ENCODE measurements around the gene PRMT6.
"Not testable (repeated sequence)": the region's sequence is repeated elsewhere in the genome, so short reads cannot be mapped to it uniquely, and the experiment has no call there.

PRMT6 gene

GRCh38 chr1:107055919-107056425, 502 bp upstream of the PRMT6 start:
- H3K9me3 ChIP-seq (ENCODE audit: insufficient read depth, low read depth, low read length); H3K27me3 ChIP-seq (ENCODE audit: insufficient read depth, low read length): not testable (repeated sequence)
- peak overlapping the region; percentile 99; the same call in 1 of the 2 replicates for H3K9ac ChIP-seq (ENCODE audit: low read depth, low read length)
- H3K4me1 ChIP-seq (ENCODE audit: insufficient read depth, low read length), result peaks cover 12% of the 10 kb centered on the region
- peaks cover 18% of the 10 kb centered on the region for H3K36me3 ChIP-seq (ENCODE audit: insufficient read depth, low read depth, low read length)
- peak overlapping the region; percentile 99 for H3K4me3 ChIP-seq (ENCODE audit: low read length)
- H3K27ac ChIP-seq (ENCODE audit: low read length), result peak overlapping the region; percentile 50

- H3K27ac ChIP-seq (ENCODE audit: low read length), result peak overlapping the region; percentile 92
- peaks cover 12% of the 10 kb centered on the region for H3K4me1 ChIP-seq (ENCODE audit: insufficient read depth, low read length)
- peaks cover 23% of the 10 kb centered on the region for H3K36me3 ChIP-seq (ENCODE audit: insufficient read depth, low read depth, low read length)
- H3K9ac ChIP-seq (ENCODE audit: low read depth, low read length), result peak overlapping the region; percentile 99
- no peaks in the 10 kb centered on the region for H3K9me3 ChIP-seq (ENCODE audit: insufficient read depth, low read depth, low read length)
- no peaks in the 10 kb centered on the region for H3K27me3 ChIP-seq (ENCODE audit: insufficient read depth, low read length)
- peak overlapping the region; percentile 99 for H3K4me3 ChIP-seq (ENCODE audit: low read length)
Observed at GRCh38 chr1:107057197-107058133, 991 bp downstream of the PRMT6 start.

- Histone ChIP-seq H3K4me3 (ENCODE audit: low read length) (peak overlapping the region; percentile 99), H3K36me3 (ENCODE audit: insufficient read depth, low read depth, low read length) (peaks cover 23% of the 10 kb centered on the region), H3K9me3 (ENCODE audit: insufficient read depth, low read depth, low read length) (no peaks in the 10 kb centered on the region), H3K4me1 (ENCODE audit: insufficient read depth, low read length) (peaks cover 12% of the 10 kb centered on the region), H3K27me3 (ENCODE audit: insufficient read depth, low read length) (no peaks in the 10 kb centered on the region), H3K27ac (ENCODE audit: low read length) (no peak overlapping the region), H3K9ac (ENCODE audit: low read depth, low read length) (peak overlapping the region; percentile 99; the same call in 1 of the 2 replicates)
Observed at GRCh38 chr1:107058245-107059032, 2.0 kb downstream of the PRMT6 start.

- Histone ChIP-seq H3K9me3 (ENCODE audit: insufficient read depth, low read depth, low read length) (no peaks in the 10 kb centered on the region), H3K27ac (ENCODE audit: low read length) (no peak overlapping the region), H3K36me3 (ENCODE audit: insufficient read depth, low read depth, low read length) (peaks cover 23% of the 10 kb centered on the region), H3K4me1 (ENCODE audit: insufficient read depth, low read length) (peaks cover 12% of the 10 kb centered on the region), H3K27me3 (ENCODE audit: insufficient read depth, low read length) (no peaks in the 10 kb centered on the region), H3K9ac (ENCODE audit: low read depth, low read length) (no peak overlapping the region), H3K4me3 (ENCODE audit: low read length) (no peak overlapping the region)
Observed at GRCh38 chr1:107061886-107062285, 5.4 kb downstream of the PRMT6 start.

GRCh38 chr1:107073493-107073892, 17.0 kb downstream of the PRMT6 start:
- Histone ChIP-seq H3K4me3 (ENCODE audit: low read length) (no peak overlapping the region), H3K9me3 (ENCODE audit: insufficient read depth, low read depth, low read length) (no peaks in the 10 kb centered on the region), H3K9ac (ENCODE audit: low read depth, low read length) (no peak overlapping the region)

GRCh38 chr1:107076841-107077240, 20.4 kb downstream of the PRMT6 start:
- no peak overlapping the region for H3K4me3 ChIP-seq (ENCODE audit: low read length)
- H3K36me3 ChIP-seq (ENCODE audit: insufficient read depth, low read depth, low read length), result no peaks in the 10 kb centered on the region
- no peak overlapping the region for H3K27ac ChIP-seq (ENCODE audit: low read length)
- H3K9me3 ChIP-seq (ENCODE audit: insufficient read depth, low read depth, low read length), result no peaks in the 10 kb centered on the region
- no peaks in the 10 kb centered on the region for H3K4me1 ChIP-seq (ENCODE audit: insufficient read depth, low read length)
- no peaks in the 10 kb centered on the region for H3K27me3 ChIP-seq (ENCODE audit: insufficient read depth, low read length)
- H3K9ac ChIP-seq (ENCODE audit: low read depth, low read length), result no peak overlapping the region

More at GRCh38 chr1:107073493-107073892, 17.0 kb downstream of the PRMT6 start:
- no peak overlapping the region for H3K27ac ChIP-seq (ENCODE audit: low read length)
- no peaks in the 10 kb centered on the region for H3K27me3 ChIP-seq (ENCODE audit: insufficient read depth, low read length)
- H3K36me3 ChIP-seq (ENCODE audit: insufficient read depth, low read depth, low read length), result no peaks in the 10 kb centered on the region
- no peaks in the 10 kb centered on the region for H3K4me1 ChIP-seq (ENCODE audit: insufficient read depth, low read length)

GRCh38 chr1:107079249-107079648, 22.8 kb downstream of the PRMT6 start:
- Histone ChIP-seq H3K36me3 (ENCODE audit: insufficient read depth, low read depth, low read length) (no peaks in the 10 kb centered on the region), H3K4me3 (ENCODE audit: low read length) (no peak overlapping the region), H3K27me3 (ENCODE audit: insufficient read depth, low read length) (no peaks in the 10 kb centered on the region), H3K27ac (ENCODE audit: low read length) (no peak overlapping the region), H3K9me3 (ENCODE audit: insufficient read depth, low read depth, low read length) (peaks cover 6% of the 10 kb centered on the region; the same call in 1 of the 2 replicates), H3K9ac (ENCODE audit: low read depth, low read length) (no peak overlapping the region), H3K4me1 (ENCODE audit: insufficient read depth, low read length) (no peaks in the 10 kb centered on the region)

GRCh38 chr1:107081102-107081501, 24.6 kb downstream of the PRMT6 start:
- H3K27ac ChIP-seq (ENCODE audit: low read length), result no peak overlapping the region
- H3K36me3 ChIP-seq (ENCODE audit: insufficient read depth, low read depth, low read length), result no peaks in the 10 kb centered on the region
- no peaks in the 10 kb centered on the region for H3K4me1 ChIP-seq (ENCODE audit: insufficient read depth, low read length)
- peaks cover 7% of the 10 kb centered on the region; the same call in 1 of the 2 replicates for H3K9me3 ChIP-seq (ENCODE audit: insufficient read depth, low read depth, low read length)
- no peak overlapping the region for H3K9ac ChIP-seq (ENCODE audit: low read depth, low read length)
- no peak overlapping the region for H3K4me3 ChIP-seq (ENCODE audit: low read length)
- H3K27me3 ChIP-seq (ENCODE audit: insufficient read depth, low read length), result no peaks in the 10 kb centered on the region

- Histone ChIP-seq H3K27ac (ENCODE audit: low read length) (no peak overlapping the region), H3K4me3 (ENCODE audit: low read length) (no peak overlapping the region), H3K9me3 (ENCODE audit: insufficient read depth, low read depth, low read length) (no peaks in the 10 kb centered on the region), H3K9ac (ENCODE audit: low read depth, low read length) (no peak overlapping the region), H3K36me3 (ENCODE audit: insufficient read depth, low read depth, low read length) (no peaks in the 10 kb centered on the region), H3K27me3 (ENCODE audit: insufficient read depth, low read length) (no peaks in the 10 kb centered on the region), H3K4me1 (ENCODE audit: insufficient read depth, low read length) (no peaks in the 10 kb centered on the region)
Observed at GRCh38 chr1:107091418-107091817, 34.9 kb downstream of the PRMT6 start.

- H3K9ac ChIP-seq (ENCODE audit: low read depth, low read length); H3K4me3 ChIP-seq (ENCODE audit: low read length); H3K9me3 ChIP-seq (ENCODE audit: insufficient read depth, low read depth, low read length); H3K4me1 ChIP-seq (ENCODE audit: insufficient read depth, low read length); H3K36me3 ChIP-seq (ENCODE audit: insufficient read depth, low read depth, low read length); H3K27ac ChIP-seq (ENCODE audit: low read length); H3K27me3 ChIP-seq (ENCODE audit: insufficient read depth, low read length): not testable (repeated sequence)
Observed at GRCh38 chr1:107093395-107093794, 36.9 kb downstream of the PRMT6 start.

GRCh38 chr1:107095647-107096046, 39.2 kb downstream of the PRMT6 start:
- no peak overlapping the region for H3K9ac ChIP-seq (ENCODE audit: low read depth, low read length)
- no peaks in the 10 kb centered on the region for H3K4me1 ChIP-seq (ENCODE audit: insufficient read depth, low read length)
- no peak overlapping the region for H3K27ac ChIP-seq (ENCODE audit: low read length)
- no peaks in the 10 kb centered on the region for H3K9me3 ChIP-seq (ENCODE audit: insufficient read depth, low read depth, low read length)
- no peaks in the 10 kb centered on the region for H3K27me3 ChIP-seq (ENCODE audit: insufficient read depth, low read length)
- no peaks in the 10 kb centered on the region for H3K36me3 ChIP-seq (ENCODE audit: insufficient read depth, low read depth, low read length)
- H3K4me3 ChIP-seq (ENCODE audit: low read length), result no peak overlapping the region
